Measurements from ENCODE around the gene PXMP2. TPM values are rescaled to one million over a fixed set of nuclear protein-coding genes. Genes with fewer than 3 reads are reported as not detected.
"Not testable (repeated sequence)": the region's sequence is repeated elsewhere in the genome, so short reads cannot be mapped to it uniquely, and the experiment has no call there.

Gene PXMP2
- total RNA-seq, 2 donors from 2014 or later, result 37.2 to 39.7 TPM

- no peak for DNase-seq
- intact Hi-C loops (cut with DNase I), result no loop called here
- Histone ChIP-seq H3K4me1 (no peaks in the 10 kb centered on the region), H3K27ac (no peak overlapping the region), H3K36me3 (replicated peaks in 1 of 2; ENCODE audit: insufficient read depth in 1 of 2, low read depth in 2 of 2) (peaks cover 5 to 55% of the 10 kb centered on the region in 2 donors), H3K9me3 (no peaks in the 10 kb centered on the region), H3K4me3 (no peak overlapping the region), H3K27me3 (no peaks in the 10 kb centered on the region)
- TF ChIP-seq POLR2A (IDR thresholded peaks at IDR 0.05) (no peak), CTCF (IDR thresholded peaks at IDR 0.05) (no peak)
- ATAC-seq, result no peak
- WGBS, 2 donors, result 93 to 97% methylated on average over 13 of the region's 13 CpGs
Measured at GRCh38 chr12:132743831-132744230, 56.4 kb downstream of the PXMP2 start.

GRCh38 chr12:132746613-132747012 is 59.2 kb downstream of the PXMP2 start:
- H3K4me1 ChIP-seq, result no peaks in the 10 kb centered on the region
- DNase-seq (no peak), ATAC-seq (no peak)
- no peak overlapping the region for H3K27ac ChIP-seq
- H3K4me3 ChIP-seq, result no peak overlapping the region
- peaks cover 5 to 49% of the 10 kb centered on the region in 2 donors for H3K36me3 ChIP-seq (replicated peaks in 1 of 2; ENCODE audit: insufficient read depth in 1 of 2, low read depth in 2 of 2)
- intact Hi-C loops (cut with DNase I), result no loop called here
- TF ChIP-seq CTCF (IDR thresholded peaks at IDR 0.05), result no peak
- no peak for TF ChIP-seq POLR2A (IDR thresholded peaks at IDR 0.05)
- no peaks in the 10 kb centered on the region for H3K9me3 ChIP-seq
- 79 to 87% methylated on average over 2 to 3 of the region's 3 CpGs for WGBS, 2 donors
- H3K27me3 ChIP-seq, result no peaks in the 10 kb centered on the region

- WGBS, 2 donors, result 90 to 96% methylated on average over 11 of the region's 11 CpGs
- Histone ChIP-seq H3K27ac (no peak overlapping the region), H3K4me3 (no peak overlapping the region), H3K27me3 (no peaks in the 10 kb centered on the region), H3K36me3 (replicated peaks in 1 of 2; ENCODE audit: insufficient read depth in 1 of 2, low read depth in 2 of 2) (peaks cover 5 to 44% of the 10 kb centered on the region in 2 donors), H3K9me3 (no peaks in the 10 kb centered on the region), H3K4me1 (no peaks in the 10 kb centered on the region)
- intact Hi-C loops (cut with DNase I), result no loop called here
- DNase-seq (no peak), ATAC-seq (no peak)
- TF ChIP-seq POLR2A (IDR thresholded peaks at IDR 0.05) (no peak), CTCF (IDR thresholded peaks at IDR 0.05) (no peak)
Measured at GRCh38 chr12:132747395-132747794, 60.0 kb downstream of the PXMP2 start.

GRCh38 chr12:132747896-132748295 is 60.5 kb downstream of the PXMP2 start:
- Histone ChIP-seq H3K4me1 (no peaks in the 10 kb centered on the region), H3K27ac (no peak overlapping the region), H3K9me3 (no peaks in the 10 kb centered on the region), H3K4me3 (no peak overlapping the region), H3K36me3 (replicated peaks in 1 of 2; ENCODE audit: insufficient read depth in 1 of 2, low read depth in 2 of 2) (peaks cover 5 to 40% of the 10 kb centered on the region in 2 donors), H3K27me3 (no peaks in the 10 kb centered on the region)
- intact Hi-C loops (cut with DNase I), result no loop called here
- TF ChIP-seq CTCF (IDR thresholded peaks at IDR 0.05), result no peak
- TF ChIP-seq POLR2A (IDR thresholded peaks at IDR 0.05), result no peak
- 93% methylated on average over 14 to 22 of the region's 22 CpGs for WGBS, 2 donors
- DNase-seq, result no peak
- no peak for ATAC-seq

- WGBS, 2 donors, result 98 to 100% methylated on average over 9 to 10 of the region's 10 CpGs
- no peaks in the 10 kb centered on the region for H3K4me1 ChIP-seq
- H3K27ac ChIP-seq, result no peak overlapping the region
- peaks cover 5 to 38% of the 10 kb centered on the region in 2 donors for H3K36me3 ChIP-seq (replicated peaks in 1 of 2; ENCODE audit: insufficient read depth in 1 of 2, low read depth in 2 of 2)
- intact Hi-C loops (cut with DNase I), result no loop called here
- ATAC-seq (no peak), DNase-seq (no peak)
- no peaks in the 10 kb centered on the region for H3K27me3 ChIP-seq
- H3K9me3 ChIP-seq, result no peaks in the 10 kb centered on the region
- TF ChIP-seq POLR2A (IDR thresholded peaks at IDR 0.05) (no peak), CTCF (IDR thresholded peaks at IDR 0.05) (no peak)
- H3K4me3 ChIP-seq, result no peak overlapping the region
Measured at GRCh38 chr12:132748319-132748718, 60.9 kb downstream of the PXMP2 start.

GRCh38 chr12:132753670-132754069 is 66.3 kb downstream of the PXMP2 start:
- DNase-seq; H3K27me3 ChIP-seq; H3K9me3 ChIP-seq; H3K4me1 ChIP-seq; H3K4me3 ChIP-seq; H3K27ac ChIP-seq; intact Hi-C loops (cut with DNase I); ATAC-seq: not testable (repeated sequence)
- H3K36me3 ChIP-seq (replicated peaks in 1 of 2; ENCODE audit: insufficient read depth in 1 of 2, low read depth in 2 of 2), result peaks cover 0 to 12% of the 10 kb centered on the region in 2 donors
- 93 to 94% methylated on average over 7 of the region's 7 CpGs for WGBS, 2 donors
